H1 (cell line): ENCODE data around the gene CRYBB2. TPM values are rescaled to one million over a fixed set of nuclear protein-coding genes. Genes with fewer than 3 reads are reported as not detected.
A peak's percentile ranks its signal among the peaks of the same experiment; 100 is the strongest.

ENCODE experiments used
- BCL11A ChIP-seq, 2 experiments: IDR thresholded peaks; one replicate each; pipeline ENCODE4 v1.6.1; 2011; ENCODE audit warnings: low read depth in 2 of 2, low read length in 2 of 2, mild to moderate bottlenecking in 2 of 2
- BRCA1 ChIP-seq: IDR thresholded peaks from 2 replicates; pipeline ENCODE4 v1.6.1; 2012; ENCODE audit warnings: low read depth, low read length, improper control_type of control experiment
- E2F6 ChIP-seq: IDR thresholded peaks from 2 replicates; pipeline ENCODE4 v1.6.1; 2012; ENCODE audit warnings: inconsistent platforms
- EZH2 ChIP-seq: fragments of 200-600 bp; sonication (generic); IDR thresholded peaks from 2 replicates; pipeline ENCODE4 v1.7.1; 2012; ENCODE audit warnings: low read depth, mild to moderate bottlenecking, moderate library complexity, low read length, inconsistent platforms; ENCODE audit not compliant: severe bottlenecking
- FOSL1 ChIP-seq: IDR thresholded peaks from 2 replicates; pipeline ENCODE4 v1.6.1; 2011; ENCODE audit warnings: mild to moderate bottlenecking, low read depth, low read length, moderate library complexity; ENCODE audit not compliant: insufficient read depth
- GABPA ChIP-seq: IDR thresholded peaks from 2 replicates; pipeline ENCODE4 v1.6.1; 2011; ENCODE audit warnings: mild to moderate bottlenecking, low read length, moderate library complexity, borderline replicate concordance; ENCODE audit not compliant: insufficient read depth
- GTF2F1 ChIP-seq: IDR thresholded peaks from 2 replicates; pipeline ENCODE4 v1.6.1; 2012; ENCODE audit warnings: low read depth, low read length, improper control_type of control experiment, borderline replicate concordance
- HDAC2 ChIP-seq, 2 experiments: fragments of 300-600 bp in 1 of 2; sonication (generic) in 1 of 2; IDR thresholded peaks; 2 replicates each; pipeline ENCODE4 v1.6.1; 2011 to 2012; ENCODE audit warnings: low read depth in 2 of 2, low read length in 2 of 2, mild to moderate bottlenecking in 2 of 2, moderate library complexity in 2 of 2, borderline replicate concordance in 1 of 2, inconsistent platforms in 1 of 2
- JUN ChIP-seq: IDR thresholded peaks from 2 replicates; pipeline ENCODE4 v1.6.1; 2011; ENCODE audit warnings: low read depth, mild to moderate bottlenecking, improper control_type of control experiment, low read length
- KDM5A ChIP-seq: fragments of 200-600 bp; IDR thresholded peaks from 2 replicates; pipeline ENCODE4 v1.7.1; 2012; ENCODE audit warnings: mild to moderate bottlenecking, low read length, inconsistent platforms, mixed read lengths
- MAFK ChIP-seq: IDR thresholded peaks from 2 replicates; pipeline ENCODE4 v1.6.1; 2012; ENCODE audit warnings: low read depth, mild to moderate bottlenecking, improper control_type of control experiment, low read length
- MAX ChIP-seq: IDR thresholded peaks from 2 replicates; pipeline ENCODE4 v1.6.1; 2012; ENCODE audit warnings: inconsistent platforms
- POLR2A ChIP-seq, 2 experiments: IDR thresholded peaks; 1 replicate in 1 of 2; 2 replicates in 1 of 2; pipeline ENCODE4 v1.6.1; 2011; ENCODE audit warnings: low read depth in 2 of 2, low read length in 2 of 2, mild to moderate bottlenecking in 2 of 2; ENCODE audit errors: control extremely low read depth in 1 of 2
- RAD21 ChIP-seq, 2 experiments: IDR thresholded peaks in 1 of 2; conservative IDR thresholded peaks in 1 of 2; 2 replicates each; pipeline ENCODE4 v1.6.1; 2011; ENCODE audit warnings: low read depth in 2 of 2, low read length in 2 of 2, improper control_type of control experiment in 1 of 2, inconsistent platforms in 1 of 2, mild to moderate bottlenecking in 1 of 2, moderate library complexity in 1 of 2
- RBBP5 ChIP-seq: IDR thresholded peaks from 2 replicates; pipeline ENCODE4 v1.7.1; 2012; ENCODE audit warnings: low read depth, mild to moderate bottlenecking, inconsistent platforms, low read length, moderate library complexity, borderline replicate concordance
- RFX5 ChIP-seq: IDR thresholded peaks from 2 replicates; pipeline ENCODE4 v1.6.1; 2011; ENCODE audit warnings: low read depth, low read length, improper control_type of control experiment, borderline replicate concordance
- SAP30 ChIP-seq: fragments of 300-600 bp; sonication (generic); IDR thresholded peaks from 2 replicates; pipeline ENCODE4 v1.7.1; 2012; ENCODE audit warnings: low read length, moderate library complexity, mild to moderate bottlenecking, inconsistent platforms; ENCODE audit not compliant: insufficient read depth, insufficient replicate concordance
- SIN3A ChIP-seq, 2 experiments: IDR thresholded peaks in 1 of 2; conservative IDR thresholded peaks in 1 of 2; 2 replicates each; pipeline ENCODE4 v1.6.1; 2011 to 2012; ENCODE audit warnings: low read length in 2 of 2, improper control_type of control experiment in 1 of 2, low read depth in 1 of 2, mild to moderate bottlenecking in 1 of 2
- SIX5 ChIP-seq: IDR thresholded peaks from 2 replicates; pipeline ENCODE4 v1.6.1; 2011; ENCODE audit warnings: mild to moderate bottlenecking, low read depth, low read length
- SP2 ChIP-seq: IDR thresholded peaks from 2 replicates; pipeline ENCODE4 v1.6.1; 2012; ENCODE audit warnings: mild to moderate bottlenecking, low read length, inconsistent platforms
- SP4 ChIP-seq: IDR thresholded peaks from 2 replicates; pipeline ENCODE4 v1.6.1; 2012; ENCODE audit warnings: low read length, inconsistent platforms
- YY1 ChIP-seq: IDR thresholded peaks from 2 replicates; pipeline ENCODE4 v1.6.1; 2011; ENCODE audit warnings: low read depth, mild to moderate bottlenecking, low read length
- ZNF274 ChIP-seq: IDR thresholded peaks from 2 replicates; pipeline ENCODE4 v1.7.0; 2012; ENCODE audit warnings: low read length, borderline replicate concordance; ENCODE audit errors: extremely low read depth
- polyA plus RNA-seq, 7 experiments: library from polyadenylated mRNA; depleted of rRNA in 3 of 7; stranded (reverse) in 5 of 7; unstranded in 2 of 7; fragments of >200 nt in 5 of 7; fragments of 200-250 nt in 2 of 7; gene quantifications; 1 replicate in 5 of 7; 2 replicates in 1 of 7; 4 replicates in 1 of 7; pipeline versions ENCODE4 v1.2.1 to v1.2.3, GENCODE V29; 2011 to 2013; ENCODE audit warnings: missing spikeins in 2 of 7, mixed read lengths in 2 of 7
- total RNA-seq: library from RNA; stranded (reverse); fragmentation: NEBNext Ultra II Directional; extraction: Animal tissue kit (Norgen Biotek cat#: 25700); gene quantifications from 2 replicates; pipeline ENCODE4 v1.2.1, GENCODE V29; 2021

CRYBB2 gene
- total and polyA plus RNA-seq, 2 of the 8 experiments (the other 6 are each of a cell fraction or from before 2014, with no cell fraction given), result 0.12 TPM; not detected in 1

- TF ChIP-seq GTF2F1 (no peak), POLR2A (IDR thresholded peaks at IDR 0.05; ENCODE audit: control extremely low read depth in 1 of 2, low read depth in 2 of 2, low read length in 2 of 2) (no peak), SP4 (no peak), EZH2 (no peak), RBBP5 (no peak), SIX5 (no peak), FOSL1 (no peak), MAX (peak; percentile 25; the same call in 1 of the 2 replicates), HDAC2 (IDR thresholded peaks at IDR 0.05; ENCODE audit: borderline replicate concordance in 1 of 2, low read depth in 2 of 2, low read length in 2 of 2) (no peak), E2F6 (no peak), KDM5A (no peak), SIN3A (conservative IDR thresholded peaks at IDR 0.05 in 1 of 2, IDR thresholded peaks at IDR 0.05 in 1 of 2; ENCODE audit: low read depth in 1 of 2, low read length in 2 of 2) (0 out of 4 replicates have a peak, but pooled peaks of 1 of the 2 experiments have one; percentile 39), SP2 (peak; percentile 69; the same call in 1 of the 2 replicates), BCL11A (IDR thresholded peaks at IDR 0.05; ENCODE audit: low read depth in 2 of 2, low read length in 2 of 2) (no peak), RAD21 (IDR thresholded peaks at IDR 0.05 in 1 of 2, conservative IDR thresholded peaks at IDR 0.05 in 1 of 2; ENCODE audit: low read depth in 2 of 2, low read length in 2 of 2) (peak; percentile 97 to 99), BRCA1 (peak; percentile 15; the same call in 1 of the 2 replicates), ZNF274 (no peak), SAP30 (no peak), RFX5 (0 out of 2 replicates have a peak, but pooled peaks have one; percentile 40), JUN (no peak), YY1 (no peak), GABPA (no peak), MAFK (no peak)
Observed at GRCh38 chr22:25235547-25236290, 16.3 kb downstream of the CRYBB2 start (continued).
